SK-N-SH (cell line): ENCODE measurements around the gene CENPQ. TPM values are rescaled to one million over a fixed set of nuclear protein-coding genes. Genes with fewer than 3 reads are reported as not detected.

Experiments
- CTCF ChIA-PET: fragments of 300-600, 350-600 bp; formaldehyde crosslinking; extraction: SDS; loops from one replicate; lab custom pipeline; 2021; lab: Yijun Ruan, JAX
- POLR2A ChIA-PET: fragments of 350-600 bp; sonication (Branson Sonifier 250); formaldehyde crosslinking; extraction: SDS; loops from one replicate; lab custom pipeline; 2020; ENCODE audit warnings: antibody characterized with exemption, inconsistent platforms; lab: Yijun Ruan, JAX
- DNase-seq: peaks from one replicate; pipeline ENCODE4 v3.0.0; 2012
- H2AFZ ChIP-seq: fragments of 200-600 bp; sonication (generic); 2 replicates; pipeline ENCODE4 v1.8.1; 2016; ENCODE audit warnings: antibody characterized with exemption, mild to moderate bottlenecking, low read depth
- H3F3A ChIP-seq: fragments of 200-600 bp; sonication (generic); replicated peaks from 2 replicates; pipeline ENCODE3; 2016; ENCODE audit warnings: antibody characterized with exemption, mild to moderate bottlenecking; ENCODE audit not compliant: insufficient read depth
- H3K27ac ChIP-seq, 2 experiments: fragments of 200-500 bp in 1 of 2; fragments of 200-600 bp in 1 of 2; sonication (Bioruptor generic) in 1 of 2; sonication (generic), shearing (Covaris generic) in 1 of 2; 2 replicates each; pipeline versions ENCODE4 v1.5.1 to v1.6.1; 2014 to 2016; ENCODE audit warnings: low read depth in 2 of 2, inconsistent platforms in 1 of 2, low read length in 1 of 2, mild to moderate bottlenecking in 1 of 2, mixed read lengths in 1 of 2
- H3K27me3 ChIP-seq: fragments of 200-600 bp; sonication (generic), shearing (Covaris generic); 2 replicates; pipeline ENCODE4 v1.6.1; 2016; ENCODE audit warnings: mixed run types; ENCODE audit not compliant: insufficient read depth
- H3K36me3 ChIP-seq, 2 experiments: fragments of 200-500 bp in 1 of 2; fragments of 200-600 bp in 1 of 2; sonication (Bioruptor generic) in 1 of 2; sonication (generic) in 1 of 2; replicated peaks in 1 of 2; 2 replicates each; pipeline versions ENCODE3 to v1.5.1; 2014 to 2016; ENCODE audit warnings: low read length in 1 of 2, mild to moderate bottlenecking in 1 of 2; ENCODE audit not compliant: insufficient read depth in 2 of 2, control insufficient read depth in 1 of 2
- H3K4me1 ChIP-seq, 2 experiments: fragments of 200-500 bp in 1 of 2; fragments of 200-600 bp in 1 of 2; sonication (Bioruptor generic) in 1 of 2; sonication (generic), shearing (Covaris generic) in 1 of 2; 2 replicates each; pipeline versions ENCODE4 v1.5.1 to v1.6.1; 2014 to 2016; ENCODE audit warnings: low read depth in 1 of 2, low read length in 1 of 2, mixed run types in 1 of 2; ENCODE audit not compliant: insufficient read depth in 2 of 2, control insufficient read depth in 1 of 2
- H3K4me2 ChIP-seq: fragments of 200-600 bp; sonication (generic), shearing (Covaris generic); 2 replicates; pipeline ENCODE4 v1.6.1; 2017; ENCODE audit warnings: mixed run types
- H3K4me3 ChIP-seq, 2 experiments: fragments of 200-500 bp in 1 of 2; fragments of 200-600 bp in 1 of 2; sonication (Bioruptor generic) in 1 of 2; sonication (generic), shearing (Covaris generic) in 1 of 2; 2 replicates each; pipeline versions ENCODE4 v1.5.1 to v1.8.1; 2014 to 2016; ENCODE audit warnings: low read depth in 2 of 2, inconsistent platforms in 1 of 2, low read length in 1 of 2, mild to moderate bottlenecking in 1 of 2, mixed read lengths in 1 of 2, moderate library complexity in 1 of 2
- H3K79me2 ChIP-seq: fragments of 200-600 bp; sonication (generic); 2 replicates; pipeline ENCODE4 v1.8.1; 2017; ENCODE audit warnings: mild to moderate bottlenecking; ENCODE audit not compliant: insufficient read depth
- H3K9ac ChIP-seq: fragments of 200-600 bp; sonication (generic); 2 replicates; pipeline ENCODE4 v1.6.1; 2017; ENCODE audit warnings: mixed run types
- H3K9me2 ChIP-seq: fragments of 200-600 bp; sonication (generic); 2 replicates; pipeline ENCODE4 v1.6.1; 2017; ENCODE audit warnings: mixed run types
- H3K9me3 ChIP-seq: fragments of 200-600 bp; sonication (generic); 2 replicates; pipeline ENCODE4 v1.6.1; 2017; ENCODE audit warnings: mixed run types, mild to moderate bottlenecking, moderate library complexity
- H4K20me1 ChIP-seq: fragments of 200-600 bp; sonication (generic); 2 replicates; pipeline ENCODE4 v1.6.1; 2017; ENCODE audit warnings: mild to moderate bottlenecking, mixed run types; ENCODE audit not compliant: insufficient read depth
- CHD2 ChIP-seq: fragments of 150-350 bp; IDR thresholded peaks from 2 replicates; pipeline ENCODE4 v1.6.1; 2018; ENCODE audit warnings: low read length; ENCODE audit not compliant: partially characterized antibody
- EP300 ChIP-seq, 2 experiments: IDR thresholded peaks; 2 replicates each; pipeline versions ENCODE4 v1.4.0 to v1.6.1; 2012; ENCODE audit warnings: borderline replicate concordance in 1 of 2, low read depth in 1 of 2, low read length in 1 of 2
- EZH2phosphoT487 ChIP-seq: fragments of 200-600 bp; sonication (generic); IDR thresholded peaks from 2 replicates; pipeline ENCODE4 v1.6.1; 2017; ENCODE audit warnings: low read depth, mixed run types, mild to moderate bottlenecking, antibody characterized with exemption, moderate library complexity, borderline replicate concordance
- GABPA ChIP-seq: IDR thresholded peaks from 2 replicates; pipeline ENCODE4 v1.4.0; 2012; ENCODE audit warnings: low read depth, mild to moderate bottlenecking
- MXI1 ChIP-seq: IDR thresholded peaks from 2 replicates; pipeline ENCODE4 v1.6.1; 2012; ENCODE audit warnings: mild to moderate bottlenecking, low read depth, low read length, improper control_type of control experiment
- NFIC ChIP-seq: IDR thresholded peaks from 2 replicates; pipeline ENCODE4 v1.4.0; 2012; ENCODE audit warnings: borderline replicate concordance
- POLR2AphosphoS5 ChIP-seq: IDR thresholded peaks from 2 replicates; pipeline ENCODE4 v1.6.1; 2012; ENCODE audit warnings: low read depth, low read length
- RCOR1 ChIP-seq: fragments of 150-350 bp; IDR thresholded peaks from 2 replicates; pipeline ENCODE4 v1.6.1; 2017; ENCODE audit warnings: antibody characterized with exemption, low read length
- RFX5 ChIP-seq: IDR thresholded peaks from 2 replicates; pipeline ENCODE4 v1.6.1; 2012; ENCODE audit warnings: mild to moderate bottlenecking, improper control_type of control experiment, low read length
- RXRA ChIP-seq: IDR thresholded peaks from 2 replicates; pipeline ENCODE4 v1.4.0; 2012; ENCODE audit warnings: low read depth, mild to moderate bottlenecking, borderline replicate concordance
- SIN3A ChIP-seq: IDR thresholded peaks from 2 replicates; pipeline ENCODE4 v1.6.1; 2012; ENCODE audit warnings: low read depth, mild to moderate bottlenecking, low read length, moderate library complexity, borderline replicate concordance
- SMC3 ChIP-seq: IDR thresholded peaks from 2 replicates; pipeline ENCODE4 v1.6.1; 2012; ENCODE audit warnings: low read depth, low read length, improper control_type of control experiment
- TAF1 ChIP-seq: IDR thresholded peaks from 2 replicates; pipeline ENCODE4 v1.6.1; 2012; ENCODE audit warnings: low read depth, mild to moderate bottlenecking, low read length, moderate library complexity, borderline replicate concordance
- TCF12 ChIP-seq: IDR thresholded peaks from 2 replicates; pipeline ENCODE4 v1.4.0; 2012
- TEAD4 ChIP-seq: IDR thresholded peaks from 2 replicates; pipeline ENCODE4 v1.4.0; 2012; ENCODE audit warnings: mild to moderate bottlenecking, borderline replicate concordance; ENCODE audit not compliant: insufficient read depth
- USF1 ChIP-seq: IDR thresholded peaks from 2 replicates; pipeline ENCODE4 v1.4.0; 2012; ENCODE audit warnings: low read depth, borderline replicate concordance
- YY1 ChIP-seq: IDR thresholded peaks from 2 replicates; pipeline ENCODE4 v1.4.0; 2012; ENCODE audit warnings: low read depth, mild to moderate bottlenecking
- ZBTB33 ChIP-seq: IDR thresholded peaks from 2 replicates; pipeline ENCODE4 v1.4.0; 2012; ENCODE audit warnings: low read depth, borderline replicate concordance
- WGBS: methylation state at CpG from one replicate; pipeline ENCODE4 v1.1.6; 2017; ENCODE audit warnings: low lambda C conversion rate; 5-methylcytosine and 5-hydroxymethylcytosine counted together
- polyA plus RNA-seq, 3 experiments: library from polyadenylated mRNA; depleted of rRNA; stranded (reverse); fragments of >200 nt; gene quantifications; 2 replicates each; pipeline ENCODE4 v1.2.3, GENCODE V29; 2012
- TF ChIP-seq, protein P1 (sequence below): fragments of 150-350 bp; IDR thresholded peaks from 2 replicates; pipeline ENCODE4 v1.6.1; 2017; ENCODE audit warnings: antibody characterized with exemption, low read length, low read depth, borderline replicate concordance
- TF ChIP-seq, protein P2 (sequence below): IDR thresholded peaks from 2 replicates; pipeline ENCODE4 v1.6.1; 2012; ENCODE audit warnings: mild to moderate bottlenecking, low read depth, low read length, moderate library complexity

Gene CENPQ
- polyA plus RNA-seq, 1 of the 3 experiments (the other 2 are of a cell fraction) = 2.5 TPM

GRCh38 chr6:49499126-49499525 is 36.0 kb downstream of the CENPQ start:
- no peaks in the 10 kb centered on the region for H3K4me1 ChIP-seq
- no peak for DNase-seq
- H3F3A ChIP-seq = no peaks in the 10 kb centered on the region
- H3K4me2 ChIP-seq = no peak overlapping the region
- ChIA-PET CTCF (no interaction called here), POLR2A (no interaction called here)
- H3K27me3 ChIP-seq = no peaks in the 10 kb centered on the region
- no peaks in the 10 kb centered on the region for H4K20me1 ChIP-seq
- H3K9ac ChIP-seq = no peak overlapping the region
- 3% methylated on average over 1 of the region's 1 CpG for WGBS
- H3K36me3 ChIP-seq = no peaks in the 10 kb centered on the region
- no peak overlapping the region for H2AFZ ChIP-seq
- H3K4me3 ChIP-seq = no peak overlapping the region
- TF ChIP-seq GABPA (no peak), YY1 (no peak), RXRA (no peak), TEAD4 (no peak)
- TF ChIP-seq, protein P1, sequence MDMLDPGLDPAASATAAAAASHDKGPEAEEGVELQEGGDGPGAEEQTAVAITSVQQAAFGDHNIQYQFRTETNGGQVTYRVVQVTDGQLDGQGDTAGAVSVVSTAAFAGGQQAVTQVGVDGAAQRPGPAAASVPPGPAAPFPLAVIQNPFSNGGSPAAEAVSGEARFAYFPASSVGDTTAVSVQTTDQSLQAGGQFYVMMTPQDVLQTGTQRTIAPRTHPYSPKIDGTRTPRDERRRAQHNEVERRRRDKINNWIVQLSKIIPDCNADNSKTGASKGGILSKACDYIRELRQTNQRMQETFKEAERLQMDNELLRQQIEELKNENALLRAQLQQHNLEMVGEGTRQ = no peak
- H3K9me2 ChIP-seq = no peaks in the 10 kb centered on the region
- H3K79me2 ChIP-seq = no peaks in the 10 kb centered on the region
- no peak overlapping the region for H3K27ac ChIP-seq
- H3K9me3 ChIP-seq = no peaks in the 10 kb centered on the region

DNA sequence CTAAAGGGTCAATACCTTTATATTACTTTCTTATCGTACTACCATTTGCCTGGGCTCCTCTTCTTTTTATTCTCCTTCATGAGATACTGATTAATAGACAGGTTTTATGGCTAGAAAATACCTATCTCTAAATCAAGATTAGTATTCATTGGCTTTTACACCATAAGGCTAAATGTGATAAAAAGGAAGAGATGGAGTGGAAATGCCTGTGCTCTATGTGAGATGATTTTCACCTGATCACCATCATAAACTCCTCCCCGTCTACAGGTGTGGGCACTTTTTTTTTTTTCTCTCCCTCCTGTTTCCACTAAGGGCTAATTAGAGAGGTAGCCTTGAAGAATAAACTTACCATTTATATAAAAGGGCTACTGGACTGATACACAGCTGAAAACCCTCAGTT is 36.5 kb downstream of the CENPQ start, which contains the start of gene GLYATL3:
TSS of gene GLYATL3 (plus strand) at position 301 of the 400 bp plus-strand sequence. CDS start 12,068 bp downstream, outside the sequence.
- no peak within 1 kb of the TSS for H3K9ac ChIP-seq
- no peak for DNase-seq
- no peaks in the 10 kb centered on the region for H3K36me3 ChIP-seq
- POLR2A ChIA-PET = no interaction called here
- no peak within 1 kb of the TSS for H3K4me3 ChIP-seq
- TF ChIP-seq GABPA = no peak
- no peak for TF ChIP-seq EP300 (IDR thresholded peaks at IDR 0.05; ENCODE audit: borderline replicate concordance in 1 of 2, low read depth in 1 of 2, low read length in 1 of 2)
- TF ChIP-seq TCF12 = no peak
- no peak for TF ChIP-seq SMC3
- TF ChIP-seq, protein P1 = no peak
- no peak for TF ChIP-seq RFX5
- no peak for TF ChIP-seq TAF1
- no peak for TF ChIP-seq SIN3A
- no peak for TF ChIP-seq ZBTB33
- TF ChIP-seq CHD2 = no peak
- TF ChIP-seq EZH2phosphoT487 = no peak
- no peak for TF ChIP-seq POLR2AphosphoS5
- TF ChIP-seq NFIC = no peak
- TF ChIP-seq, protein P2, sequence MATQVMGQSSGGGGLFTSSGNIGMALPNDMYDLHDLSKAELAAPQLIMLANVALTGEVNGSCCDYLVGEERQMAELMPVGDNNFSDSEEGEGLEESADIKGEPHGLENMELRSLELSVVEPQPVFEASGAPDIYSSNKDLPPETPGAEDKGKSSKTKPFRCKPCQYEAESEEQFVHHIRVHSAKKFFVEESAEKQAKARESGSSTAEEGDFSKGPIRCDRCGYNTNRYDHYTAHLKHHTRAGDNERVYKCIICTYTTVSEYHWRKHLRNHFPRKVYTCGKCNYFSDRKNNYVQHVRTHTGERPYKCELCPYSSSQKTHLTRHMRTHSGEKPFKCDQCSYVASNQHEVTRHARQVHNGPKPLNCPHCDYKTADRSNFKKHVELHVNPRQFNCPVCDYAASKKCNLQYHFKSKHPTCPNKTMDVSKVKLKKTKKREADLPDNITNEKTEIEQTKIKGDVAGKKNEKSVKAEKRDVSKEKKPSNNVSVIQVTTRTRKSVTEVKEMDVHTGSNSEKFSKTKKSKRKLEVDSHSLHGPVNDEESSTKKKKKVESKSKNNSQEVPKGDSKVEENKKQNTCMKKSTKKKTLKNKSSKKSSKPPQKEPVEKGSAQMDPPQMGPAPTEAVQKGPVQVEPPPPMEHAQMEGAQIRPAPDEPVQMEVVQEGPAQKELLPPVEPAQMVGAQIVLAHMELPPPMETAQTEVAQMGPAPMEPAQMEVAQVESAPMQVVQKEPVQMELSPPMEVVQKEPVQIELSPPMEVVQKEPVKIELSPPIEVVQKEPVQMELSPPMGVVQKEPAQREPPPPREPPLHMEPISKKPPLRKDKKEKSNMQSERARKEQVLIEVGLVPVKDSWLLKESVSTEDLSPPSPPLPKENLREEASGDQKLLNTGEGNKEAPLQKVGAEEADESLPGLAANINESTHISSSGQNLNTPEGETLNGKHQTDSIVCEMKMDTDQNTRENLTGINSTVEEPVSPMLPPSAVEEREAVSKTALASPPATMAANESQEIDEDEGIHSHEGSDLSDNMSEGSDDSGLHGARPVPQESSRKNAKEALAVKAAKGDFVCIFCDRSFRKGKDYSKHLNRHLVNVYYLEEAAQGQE = no peak
- TF ChIP-seq RXRA = no peak
- no peak for TF ChIP-seq MXI1
- TF ChIP-seq USF1 = no peak
- TF ChIP-seq RCOR1 = no peak
- TF ChIP-seq, all 33 proteins: peak for 0
- no peaks in the 10 kb centered on the region for H4K20me1 ChIP-seq
- H3F3A ChIP-seq = no peaks in the 10 kb centered on the region
- no peaks in the 10 kb centered on the region for H3K9me2 ChIP-seq
- H3K4me1 ChIP-seq = no peaks in the 10 kb centered on the region
- H3K4me2 ChIP-seq = no peak within 1 kb of the TSS
- no peak within 1 kb of the TSS for H2AFZ ChIP-seq
- no peak within 1 kb of the TSS for H3K27ac ChIP-seq
- H3K79me2 ChIP-seq = no peaks in the 10 kb centered on the region
- WGBS = 4% methylated on average over 2 of the region's 2 CpGs
- CTCF ChIA-PET = no interaction called here
- no peaks in the 10 kb centered on the region for H3K27me3 ChIP-seq
- no peaks in the 10 kb centered on the region for H3K9me3 ChIP-seq
